Stimulated activated naive CD8-positive, alpha-beta T cell treated with anti-CD3 and anti-CD28 coated beads, Interleukin-15, Interleukin-2, amounts not matched to agents 100 U/mL and 50 U/mL, for 24 hours (primary cell): ENCODE data around the gene SNX21.

ENCODE experiments used
- ATAC-seq: fragments of 150-1000 bp; cut with Tn5 transposase; one replicate; pipeline ENCODE4 v1.10.0; 2021
- DNase-seq: peaks from one replicate; pipeline ENCODE4 v3.0.0; 2021

SNX21 gene

GRCh38 chr20:45880988-45881788 is 47.6 kb downstream of the SNX21 start, which contains the start of gene ZSWIM1:
TSS of gene ZSWIM1 (plus strand) at chr20:45881227. CDS start at chr20:45882593, 1,366 bp downstream.
- DNase-seq (peak; percentile 99), ATAC-seq (peak; percentile 97)

GRCh38 chr20:45882469-45883099 is 49.0 kb downstream of the SNX21 start:
- DNase-seq (no peak), ATAC-seq (no peak)

DNA sequence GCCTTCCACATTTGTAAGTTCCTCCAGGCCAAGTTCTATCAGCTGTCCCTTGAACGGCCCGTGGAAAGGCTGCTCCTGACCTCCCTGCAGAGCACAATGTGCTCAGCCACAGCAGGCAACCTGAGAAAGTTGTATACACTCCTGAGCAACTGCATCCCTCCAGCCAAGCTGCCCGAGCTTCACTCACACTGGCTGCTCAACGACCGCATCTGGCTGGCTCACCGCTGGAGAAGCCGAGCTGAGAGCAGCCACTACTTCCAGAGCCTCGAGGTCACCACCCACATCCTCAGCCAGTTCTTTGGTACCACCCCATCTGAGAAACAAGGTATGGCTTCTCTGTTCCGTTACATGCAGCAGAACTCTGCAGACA is 49.5 kb downstream of the SNX21 start:
- ATAC-seq (no peak), DNase-seq (no peak)

DNA sequence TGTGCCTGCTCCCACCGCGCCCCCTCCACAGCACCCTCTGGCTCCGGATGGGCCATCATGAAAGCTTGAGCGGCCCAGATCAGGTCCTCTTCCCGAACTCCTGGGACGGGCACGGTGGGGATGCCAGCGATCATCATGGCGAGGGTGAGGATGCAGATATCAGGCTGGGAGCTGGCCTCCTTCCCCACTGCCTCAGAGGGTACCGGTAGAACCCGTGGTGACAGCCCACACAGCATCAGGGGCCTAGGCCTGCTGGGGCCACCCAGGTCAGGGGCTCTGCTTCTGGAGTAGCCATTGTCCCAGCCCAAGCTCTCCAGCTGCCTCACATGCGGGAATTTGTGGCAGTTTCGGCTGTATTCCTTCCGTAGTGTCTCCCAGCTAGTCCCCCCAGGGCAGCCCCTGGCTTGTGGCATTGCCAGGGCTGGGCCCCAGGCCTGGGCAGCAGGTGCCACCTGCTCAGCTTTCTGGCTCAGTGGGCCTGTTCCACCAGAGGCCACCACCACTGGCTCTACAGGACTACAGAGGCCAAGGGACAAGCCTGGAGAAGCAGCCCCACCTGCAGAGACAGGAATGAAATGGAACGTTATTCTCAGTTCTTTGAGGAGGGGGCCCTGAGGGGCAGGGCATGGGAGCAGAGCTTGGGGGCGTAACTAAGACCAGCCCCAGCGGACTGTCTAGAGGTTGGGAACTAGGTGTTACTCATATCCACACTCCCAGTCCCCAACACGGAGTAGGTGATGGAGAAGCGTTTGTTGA is 53.2 kb downstream of the SNX21 start:
- DNase-seq (no peak), ATAC-seq (no peak)

DNA sequence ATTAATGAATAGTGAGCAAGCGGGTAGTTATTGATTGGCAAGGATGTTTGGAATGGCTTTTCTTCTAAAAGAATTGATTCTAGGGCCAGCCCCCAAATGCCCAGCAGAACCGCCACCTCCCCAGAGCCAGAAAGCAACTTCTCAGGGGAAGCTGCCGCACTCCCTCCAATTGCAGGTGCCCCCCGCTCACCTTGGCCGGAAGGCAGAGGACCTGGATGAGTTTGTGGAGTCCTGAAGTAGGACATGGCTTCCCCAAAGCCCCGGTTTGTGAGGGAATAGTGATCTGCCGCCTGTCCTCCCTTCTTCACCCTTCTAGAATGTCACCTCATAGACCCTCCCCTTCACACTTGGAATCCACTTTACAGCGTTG is 53.7 kb downstream of the SNX21 start, which contains the start of gene SPATA25:
SPATA25 (minus strand) TSS at position 277 of the 370 bp plus-strand sequence; CDS start at position 245, 32 bp downstream.
- no peak for DNase-seq
- no peak for ATAC-seq

GRCh38 chr20:45888681-45889080 is 55.1 kb downstream of the SNX21 start:
- DNase-seq (no peak), ATAC-seq (no peak)

GRCh38 chr20:45890077-45890984 is 56.7 kb downstream of the SNX21 start:
- peak; percentile 42 for ATAC-seq
- peak; percentile 69 for DNase-seq

DNA sequence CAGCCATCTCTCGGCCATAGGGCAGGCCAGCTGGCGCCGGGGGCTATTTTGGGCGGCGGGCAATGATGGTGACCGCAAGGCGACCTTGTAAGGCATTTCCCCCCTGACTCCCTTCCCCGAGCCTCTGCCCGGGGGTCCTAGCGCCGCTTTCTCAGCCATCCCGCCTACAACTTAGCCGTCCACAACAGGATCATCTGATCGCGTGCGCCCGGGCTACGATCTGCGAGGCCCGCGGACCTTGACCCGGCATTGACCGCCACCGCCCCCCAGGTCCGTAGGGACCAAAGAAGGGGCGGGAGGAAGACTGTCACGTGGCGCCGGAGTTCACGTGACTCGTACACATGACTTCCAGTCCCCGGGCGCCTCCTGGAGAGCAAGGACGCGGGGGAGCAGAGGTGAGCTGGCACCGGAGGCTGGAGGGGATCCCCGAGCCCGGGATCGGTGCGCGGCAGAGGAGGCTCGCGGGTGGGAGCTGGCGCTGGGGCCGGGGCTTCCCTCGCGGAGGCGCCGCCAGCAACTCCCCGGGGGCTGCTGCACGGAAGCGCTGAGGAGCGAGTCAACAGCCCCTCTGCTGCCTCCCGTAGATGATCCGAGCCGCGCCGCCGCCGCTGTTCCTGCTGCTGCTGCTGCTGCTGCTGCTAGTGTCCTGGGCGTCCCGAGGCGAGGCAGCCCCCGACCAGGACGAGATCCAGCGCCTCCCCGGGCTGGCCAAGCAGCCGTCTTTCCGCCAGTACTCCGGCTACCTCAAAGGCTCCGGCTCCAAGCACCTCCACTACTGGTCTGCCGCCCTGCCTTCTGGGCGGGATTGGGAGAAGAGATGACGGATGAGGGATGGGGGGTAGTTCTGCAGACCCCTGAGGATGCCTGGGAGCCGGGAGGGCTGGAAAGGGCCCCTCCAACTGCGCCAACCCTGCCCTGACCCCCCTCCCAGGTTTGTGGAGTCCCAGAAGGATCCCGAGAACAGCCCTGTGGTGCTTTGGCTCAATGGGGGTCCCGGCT is 57.7 kb downstream of the SNX21 start, which contains the start of the genes CTSA and NEURL2:
CTSA (plus strand) TSS at position 351 of the 999 bp plus-strand sequence; CDS start at position 585, 234 bp downstream.
NEURL2 (minus strand) TSS at position 224 of the 999 bp plus-strand sequence; CDS start at position 7, 217 bp downstream.
- ATAC-seq (peak; percentile 78), DNase-seq (peak; percentile 89)

- no peak for ATAC-seq
- DNase-seq: no peak
Measured at GRCh38 chr20:45892049-45892825, 58.6 kb downstream of the SNX21 start.
